GM19467 (cell line): ENCODE data around the gene CPLX1.
"Not testable (repeated sequence)": the region's sequence is repeated elsewhere in the genome, so short reads cannot be mapped to it uniquely, and the experiment has no call there.

Experiments
- ATAC-seq: cut with Tn5 transposase; IDR thresholded peaks from one replicate; pipeline ENCODE4 v1.9.1; 2021; ENCODE audit warnings: mild to moderate bottlenecking, moderate library complexity; ENCODE audit not compliant: unreplicated experiment

Gene CPLX1

GRCh38 chr4:821631-822030 lies 4.3 kb downstream of the CPLX1 start:
- ATAC-seq = no peak

- no peak for ATAC-seq
These were observed 4.7 kb downstream of the CPLX1 start for GRCh38 chr4:821181-821591.

- no peak for ATAC-seq
These were observed 5.4 kb downstream of the CPLX1 start for GRCh38 chr4:820230-821172.

- no peak for ATAC-seq
These were observed 6.3 kb downstream of the CPLX1 start for GRCh38 chr4:819401-820229.

- no peak for ATAC-seq
These were observed 7.6 kb downstream of the CPLX1 start for GRCh38 chr4:818106-818921.

GRCh38 chr4:815464-816146 lies 10.3 kb downstream of the CPLX1 start:
- no peak for ATAC-seq

- ATAC-seq = no peak
These were observed 11.5 kb downstream of the CPLX1 start for GRCh38 chr4:814312-814850.

- no peak for ATAC-seq
These were observed 12.0 kb downstream of the CPLX1 start for GRCh38 chr4:813900-814299.

- no peak for ATAC-seq
These were observed 16.9 kb downstream of the CPLX1 start for GRCh38 chr4:808860-809570.

- no peak for ATAC-seq
These were observed 18.1 kb downstream of the CPLX1 start for GRCh38 chr4:807792-808191.

GRCh38 chr4:806979-807378 lies 18.9 kb downstream of the CPLX1 start:
- not testable (repeated sequence) for ATAC-seq

- no peak for ATAC-seq
These were observed 21.1 kb downstream of the CPLX1 start for GRCh38 chr4:804804-805203.

- no peak for ATAC-seq
These were observed 22.0 kb downstream of the CPLX1 start for GRCh38 chr4:803884-804283.

- ATAC-seq = no peak
These were observed 24.3 kb downstream of the CPLX1 start for GRCh38 chr4:801436-802124.

- no peak for ATAC-seq
These were observed 28.9 kb downstream of the CPLX1 start for GRCh38 chr4:797066-797465.

GRCh38 chr4:796206-796605 lies 29.7 kb downstream of the CPLX1 start:
- no peak for ATAC-seq

GRCh38 chr4:795726-796119 lies 30.2 kb downstream of the CPLX1 start:
- ATAC-seq = no peak

GRCh38 chr4:794900-795725 lies 30.8 kb downstream of the CPLX1 start:
- ATAC-seq = no peak
